Lung (tissue), 12 donors: ENCODE measurements around the gene NAV2. TPM values are rescaled to one million over a fixed set of nuclear protein-coding genes. Genes with fewer than 3 reads are reported as not detected.
A peak's percentile ranks its signal among the peaks of the same experiment; 100 is the strongest.

ENCODE experiments used
- ATAC-seq: fragments of 200-7000 bp; cut with Tn5 transposase; one replicate; pipeline ENCODE4 v1.9.1; 2020; ENCODE audit warnings: moderate number of reproducible peaks; ENCODE audit not compliant: insufficient read depth, low FRiP score
- DNase-seq, 3 donors: peaks; one replicate each; pipeline ENCODE4 v3.0.0-alpha.2; 2013 to 2017
- H3K27ac ChIP-seq, 2 donors: one replicate each; pipeline ENCODE4 v1.5.1; 2013; ENCODE audit warnings: mild to moderate bottlenecking in 2 of 2, moderate library complexity in 2 of 2, control low read depth in 1 of 2, inconsistent platforms in 1 of 2, low read depth in 1 of 2, low read length in 1 of 2
- H3K27me3 ChIP-seq, 3 donors: one replicate each; pipeline ENCODE4 v1.5.1; 2013; ENCODE audit warnings: low read length in 2 of 3; ENCODE audit not compliant: control insufficient read depth in 3 of 3, insufficient read depth in 3 of 3
- H3K36me3 ChIP-seq, 4 donors: one replicate each; pipeline ENCODE4 v1.5.1; 2013; ENCODE audit warnings: low read length in 4 of 4, mild to moderate bottlenecking in 1 of 4, moderate library complexity in 1 of 4; ENCODE audit not compliant: control insufficient read depth in 4 of 4, insufficient read depth in 4 of 4
- H3K4me1 ChIP-seq, 5 donors: one replicate each; pipeline ENCODE4 v1.5.1; 2013; ENCODE audit warnings: low read length in 5 of 5, mild to moderate bottlenecking in 2 of 5, moderate library complexity in 1 of 5; ENCODE audit not compliant: control insufficient read depth in 5 of 5, insufficient read depth in 5 of 5
- H3K4me3 ChIP-seq: one replicate; pipeline ENCODE4 v1.5.1; 2013; ENCODE audit warnings: mild to moderate bottlenecking, control low read depth, moderate library complexity
- H3K9ac ChIP-seq, 2 donors: one replicate each; pipeline ENCODE4 v1.5.1; 2013; ENCODE audit warnings: low read length in 2 of 2, control low read depth in 1 of 2; ENCODE audit not compliant: insufficient read depth in 1 of 2
- H3K9me3 ChIP-seq, 4 donors: one replicate each; pipeline ENCODE4 v1.5.1; 2013; ENCODE audit warnings: low read length in 3 of 4, mild to moderate bottlenecking in 1 of 4, moderate library complexity in 1 of 4; ENCODE audit not compliant: control insufficient read depth in 4 of 4, insufficient read depth in 3 of 4
- CTCF ChIP-seq: IDR thresholded peaks from 2 replicates; pipeline ENCODE4 v1.5.1; 2012; ENCODE audit warnings: mild to moderate bottlenecking; ENCODE audit errors: control extremely low read depth, extremely low read depth
- WGBS, 2 donors: extraction: QIAGEN DNeasy Blood & Tissue Kit; methylation state at CpG; one replicate each; pipeline ENCODE4 v1.1.7; 2013; 5-methylcytosine and 5-hydroxymethylcytosine counted together
- polyA plus RNA-seq, 2 donors: library from polyadenylated mRNA; stranded (reverse); fragments of 200-250 nt; gene quantifications; one replicate each; pipeline ENCODE4 v1.2.1, GENCODE V29; 2013
- total RNA-seq, 2 donors: library from RNA; depleted of rRNA in 1 of 2; stranded (reverse); fragments of >200 nt in 1 of 2; gene quantifications; one replicate each; pipeline ENCODE4 v1.2.1, GENCODE V29; 2014 to 2021
- donor health status: control.
- donor health status: control.
- donor health status: Bipolar disorder and iron deficiency.
- donor health status: healthy.
- donor health status: DM: yes; HTN: yes; CAD: no.

The NAV2 gene
- total and polyA plus RNA-seq, 4 donors = 6.8 to 47.9 (median 20.2) TPM

DNA sequence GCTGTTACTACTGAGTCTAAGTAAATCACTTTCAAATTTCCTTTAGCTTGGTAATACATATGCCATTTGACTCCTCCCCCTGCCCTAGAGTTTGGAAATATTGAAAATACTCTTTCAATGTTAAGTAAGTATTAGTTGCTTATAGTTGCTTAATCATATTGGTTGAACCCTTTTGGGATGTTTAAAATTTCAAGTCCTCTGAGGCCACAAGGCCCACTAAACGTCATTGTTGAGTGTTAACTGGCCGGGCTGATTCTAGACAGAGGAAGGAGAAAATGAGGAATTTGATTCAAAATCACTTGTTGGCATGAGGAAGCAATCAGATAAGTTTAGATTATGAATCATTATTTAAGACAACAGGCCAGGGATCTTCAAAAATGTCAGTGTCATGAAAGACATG lies 8.5 kb downstream of the NAV2 start:
- H3K36me3 ChIP-seq = no peaks in the 10 kb centered on the region
- no peak overlapping the region for H3K27ac ChIP-seq
- ATAC-seq (no peak), DNase-seq (no peak)
- WGBS, 2 donors = 65 to 78% methylated on average over 2 of the region's 2 CpGs
- no peak for TF ChIP-seq CTCF
- H3K9ac ChIP-seq = no peak overlapping the region
- no peaks in the 10 kb centered on the region for H3K27me3 ChIP-seq
- H3K9me3 ChIP-seq = no peaks in the 10 kb centered on the region
- peaks cover 0 to 22% (median 14%) of the 10 kb centered on the region in 5 donors for H3K4me1 ChIP-seq
- H3K4me3 ChIP-seq = no peak overlapping the region

DNA sequence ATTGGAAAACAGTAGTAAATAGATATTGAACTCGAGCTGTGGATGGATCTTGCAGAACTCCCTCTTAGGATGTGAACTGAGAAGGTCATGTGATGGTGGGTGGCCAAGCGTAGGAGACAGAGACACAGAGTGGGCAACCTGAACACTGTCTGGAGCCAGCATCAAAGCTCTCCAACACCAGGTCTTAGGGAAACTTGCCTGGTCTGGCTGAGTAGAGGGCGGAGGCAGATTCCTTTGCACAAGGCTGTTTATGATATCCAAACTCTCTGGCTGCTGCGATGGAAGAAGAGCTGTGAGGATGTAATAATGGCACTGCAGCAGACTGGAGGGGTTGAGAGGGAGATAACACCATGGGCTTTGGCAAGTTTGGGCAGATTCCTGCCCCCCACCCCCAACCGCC lies 10.1 kb downstream of the NAV2 start:
- DNase-seq (peak in 1 of 3 donors; percentile 23), ATAC-seq (no peak)
- Histone ChIP-seq H3K4me1 (peaks cover 6 to 30% (median 14%) of the 10 kb centered on the region in 5 donors), H3K27ac (peak overlapping the region in 1 of 2 donors; percentile 51), H3K4me3 (no peak overlapping the region), H3K9ac (no peak overlapping the region), H3K9me3 (no peaks in the 10 kb centered on the region), H3K36me3 (no peaks in the 10 kb centered on the region), H3K27me3 (no peaks in the 10 kb centered on the region)
- 86 to 92% methylated on average over 5 of the region's 5 CpGs for WGBS, 2 donors
- TF ChIP-seq CTCF = no peak

DNA sequence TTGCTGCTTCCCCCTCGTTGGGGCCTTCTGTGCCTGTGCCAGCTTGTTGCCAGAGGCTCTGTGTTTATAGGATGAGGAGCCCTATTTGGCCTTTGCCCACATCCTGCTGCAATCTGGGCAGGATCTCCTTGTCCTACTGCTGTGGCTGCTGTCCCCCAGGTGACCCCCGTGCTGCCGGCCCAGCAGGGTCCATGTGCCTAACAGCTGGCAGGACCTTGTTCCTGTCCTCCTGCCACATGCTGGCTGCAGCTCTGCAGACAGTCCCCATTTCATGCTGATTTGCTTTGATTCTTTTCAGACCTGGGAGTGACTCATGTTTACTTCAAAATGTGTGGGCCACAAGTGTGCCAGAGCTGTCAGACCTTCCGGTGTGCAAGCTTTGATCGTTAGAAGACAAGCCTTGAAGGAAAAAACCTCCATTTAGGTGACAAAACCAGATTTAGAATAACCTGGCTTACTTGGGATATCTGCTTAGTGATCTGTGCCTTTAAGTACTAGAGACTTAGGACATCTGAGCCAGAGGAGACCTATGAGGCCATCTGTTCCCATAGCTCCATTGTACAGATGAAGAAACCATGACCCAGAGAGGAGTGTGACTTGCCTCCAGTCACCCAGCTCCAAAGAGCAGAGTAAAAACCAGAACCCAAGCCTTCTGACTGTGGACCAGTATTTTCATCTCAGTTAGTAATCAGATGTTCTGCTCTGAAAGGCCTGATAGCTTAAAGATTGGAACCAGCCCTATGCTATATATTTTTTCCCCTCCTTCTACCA lies 11.1 kb downstream of the NAV2 start:
- Histone ChIP-seq H3K27me3 (no peaks in the 10 kb centered on the region), H3K27ac (peak overlapping the region in 1 of 2 donors; percentile 34), H3K9me3 (no peaks in the 10 kb centered on the region), H3K9ac (no peak overlapping the region), H3K36me3 (no peaks in the 10 kb centered on the region), H3K4me1 (peaks cover 8 to 27% (median 10%) of the 10 kb centered on the region in 5 donors), H3K4me3 (no peak overlapping the region)
- DNase-seq (peak; percentile 43 to 63 (median 49)), ATAC-seq (peak; percentile 42)
- no peak for TF ChIP-seq CTCF
- whole genome bisulfite sequencing, 2 donors = 22 to 24% methylated on average over 5 of the region's 5 CpGs

DNA sequence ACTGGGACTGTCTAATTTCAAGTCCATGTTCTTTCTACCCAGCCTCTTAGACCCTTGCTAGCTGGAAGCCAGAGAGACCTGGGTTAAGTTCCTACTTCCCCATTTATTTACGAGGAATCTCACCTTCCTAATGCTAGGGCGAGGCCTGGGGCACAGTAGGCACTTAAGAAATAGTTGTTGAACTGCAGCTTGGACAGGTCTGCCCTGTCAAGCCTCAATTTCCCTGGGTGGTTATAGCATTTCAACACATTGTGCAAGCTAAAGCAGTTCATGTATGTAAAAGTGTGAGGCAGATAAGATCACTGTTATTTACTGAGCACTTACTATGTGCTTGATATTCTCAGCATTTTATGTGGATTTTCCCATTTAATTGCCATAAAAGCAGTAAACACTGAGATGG lies 12.1 kb downstream of the NAV2 start:
- no peak for TF ChIP-seq CTCF
- H3K36me3 ChIP-seq = no peaks in the 10 kb centered on the region
- no peak for ATAC-seq
- DNase-seq = no peak
- no peak overlapping the region for H3K4me3 ChIP-seq
- 58 to 66% methylated on average over 2 of the region's 2 CpGs for WGBS, 2 donors
- H3K4me1 ChIP-seq = peaks cover 6 to 28% (median 8%) of the 10 kb centered on the region in 5 donors
- no peaks in the 10 kb centered on the region for H3K9me3 ChIP-seq
- no peak overlapping the region for H3K9ac ChIP-seq
- no peaks in the 10 kb centered on the region for H3K27me3 ChIP-seq
- peak overlapping the region in 1 of 2 donors; percentile 79 for H3K27ac ChIP-seq
